ENCODE results near the gene IL17RC. TPM values are rescaled to one million over a fixed set of nuclear protein-coding genes. Genes with fewer than 3 reads are reported as not detected.
"Not testable (repeated sequence)": the region's sequence is repeated elsewhere in the genome, so short reads cannot be mapped to it uniquely, and the experiment has no call there.

IL17RC gene
- total RNA-seq, 2 experiments from 2014 or later = 0.30 to 0.41 TPM

GRCh38 chr3:9933561-9934234 lies 16.8 kb downstream of the IL17RC start, which contains the start of gene CRELD1:
Gene CRELD1 (plus strand): TSS chr3:9933834. CDS start chr3:9934439, 605 bp downstream.
- peak; percentile 97 for DNase-seq
- no peaks in the 10 kb centered on the region for H3K9me3 Mint-ChIP-seq (ENCODE audit: low read depth)
- H3K27ac Mint-ChIP-seq = peak within 1 kb of the TSS; percentile 93
- peak within 1 kb of the TSS; percentile 84 for H3K4me3 Mint-ChIP-seq
- peaks cover 7% of the 10 kb centered on the region for H3K36me3 Mint-ChIP-seq
- peak; percentile 86 for ATAC-seq
- CTCF ChIA-PET = interaction anchor here (0.7 to 5.2 kb wide), 36 partner anchors 9 to 388 kb away, joined by 3 to 38 read pairs (median 5); partner anchors contain the start of genes ARPC4, BRPF1, EMC3 and IL17RE
- no peaks in the 10 kb centered on the region for H3K27me3 Mint-ChIP-seq
- peaks cover 32% of the 10 kb centered on the region for H3K4me1 Mint-ChIP-seq

GRCh38 chr3:9934235-9934621 lies 17.3 kb downstream of the IL17RC start:
- CTCF ChIA-PET = interaction anchor here (1.1 to 5.2 kb wide), 15 partner anchors 8 to 387 kb away, joined by 3 to 38 read pairs (median 6); partner anchors contain the start of genes ARPC4, IL17RE, JAGN1 and PRRT3
- H3K27ac Mint-ChIP-seq = peak overlapping the region; percentile 93
- H3K9me3 Mint-ChIP-seq (ENCODE audit: low read depth) = no peaks in the 10 kb centered on the region
- DNase-seq (peak; percentile 50), ATAC-seq (no peak)
- H3K27me3 Mint-ChIP-seq = no peaks in the 10 kb centered on the region
- H3K4me3 Mint-ChIP-seq = peak overlapping the region; percentile 84
- H3K4me1 Mint-ChIP-seq = peaks cover 32% of the 10 kb centered on the region
- H3K36me3 Mint-ChIP-seq = peaks cover 7% of the 10 kb centered on the region

DNA sequence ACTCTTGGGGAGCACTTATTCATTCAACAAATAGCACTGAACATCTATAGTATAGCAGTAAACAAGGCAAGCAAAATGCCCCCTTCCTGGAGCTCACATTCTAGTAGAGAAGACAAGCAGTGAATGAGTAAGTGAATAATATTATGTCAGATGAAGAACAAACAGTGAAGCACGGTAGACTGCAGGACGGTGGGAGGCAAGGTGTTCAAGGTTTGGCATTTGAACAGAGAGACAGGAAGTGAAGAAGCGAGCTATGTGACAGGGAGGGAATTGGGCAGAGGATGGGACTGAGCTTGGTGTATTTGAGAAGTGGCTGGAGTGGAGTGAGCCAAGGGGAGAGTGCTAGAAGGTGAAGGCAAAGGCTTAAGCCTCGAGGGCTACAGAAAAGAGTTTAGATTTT lies 18.1 kb downstream of the IL17RC start:
- DNase-seq (no peak), ATAC-seq (no peak)
- CTCF ChIA-PET = interaction anchor here (1.0 to 5.2 kb wide), 5 partner anchors 12 to 93 kb away, joined by 3 to 38 read pairs (median 5); partner anchors contain the start of genes PRRT3 and RPUSD3
- Mint-ChIP-seq H3K36me3 (peaks cover 7% of the 10 kb centered on the region), H3K27me3 (no peaks in the 10 kb centered on the region), H3K4me3 (peak overlapping the region; percentile 84), H3K4me1 (peaks cover 32% of the 10 kb centered on the region), H3K27ac (peak overlapping the region; percentile 93), H3K9me3 (ENCODE audit: low read depth) (no peaks in the 10 kb centered on the region)

GRCh38 chr3:9935966-9936510 lies 19.1 kb downstream of the IL17RC start:
- Mint-ChIP-seq H3K4me3 (no peak overlapping the region), H3K36me3 (peaks cover 7% of the 10 kb centered on the region), H3K27me3 (no peaks in the 10 kb centered on the region), H3K9me3 (ENCODE audit: low read depth) (no peaks in the 10 kb centered on the region), H3K4me1 (peaks cover 32% of the 10 kb centered on the region), H3K27ac (no peak overlapping the region)
- DNase-seq (no peak), ATAC-seq (no peak)
- CTCF ChIA-PET = interaction anchor here (1.0 to 3.7 kb wide), 2 partner anchors 11 to 23 kb away, joined by 3 to 38 read pairs; no protein-coding TSS in a partner anchor

GRCh38 chr3:9937486-9938238 lies 20.8 kb downstream of the IL17RC start:
- Mint-ChIP-seq H3K4me3 (no peak overlapping the region), H3K9me3 (ENCODE audit: low read depth) (no peaks in the 10 kb centered on the region), H3K4me1 (peaks cover 24% of the 10 kb centered on the region), H3K36me3 (peaks cover 12% of the 10 kb centered on the region), H3K27me3 (no peaks in the 10 kb centered on the region), H3K27ac (no peak overlapping the region)
- ATAC-seq (no peak), DNase-seq (no peak)
- CTCF ChIA-PET = interaction anchor here (0.6 kb wide), 1 partner anchor 107 kb away, joined by 3 read pairs; no protein-coding TSS in a partner anchor

GRCh38 chr3:9938966-9939365 lies 22.1 kb downstream of the IL17RC start:
- Mint-ChIP-seq H3K4me3 (no peak overlapping the region), H3K27me3 (no peaks in the 10 kb centered on the region), H3K4me1 (peaks cover 22% of the 10 kb centered on the region), H3K27ac (no peak overlapping the region), H3K36me3 (peaks cover 12% of the 10 kb centered on the region), H3K9me3 (ENCODE audit: low read depth) (no peaks in the 10 kb centered on the region)
- no peak for ATAC-seq
- CTCF ChIA-PET = no interaction called here
- DNase-seq = no peak

GRCh38 chr3:9939906-9940305 lies 23.0 kb downstream of the IL17RC start:
- H3K4me3 Mint-ChIP-seq; DNase-seq; CTCF ChIA-PET; H3K9me3 Mint-ChIP-seq (ENCODE audit: low read depth); H3K27me3 Mint-ChIP-seq; H3K27ac Mint-ChIP-seq; ATAC-seq: not testable (repeated sequence)
- peaks cover 14% of the 10 kb centered on the region for H3K4me1 Mint-ChIP-seq
- H3K36me3 Mint-ChIP-seq = peaks cover 12% of the 10 kb centered on the region

DNA sequence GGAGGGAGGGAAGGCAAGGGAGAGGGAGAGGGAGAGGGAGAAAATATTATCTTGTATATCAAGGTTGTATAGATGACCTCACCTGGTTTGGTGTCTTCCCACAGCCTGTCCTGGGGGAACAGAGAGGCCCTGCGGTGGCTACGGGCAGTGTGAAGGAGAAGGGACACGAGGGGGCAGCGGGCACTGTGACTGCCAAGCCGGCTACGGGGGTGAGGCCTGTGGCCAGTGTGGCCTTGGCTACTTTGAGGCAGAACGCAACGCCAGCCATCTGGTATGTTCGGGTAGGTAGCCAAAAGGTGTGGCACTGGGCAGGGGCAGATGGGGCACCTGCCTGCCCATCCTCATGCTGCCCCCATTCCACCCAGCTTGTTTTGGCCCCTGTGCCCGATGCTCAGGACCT lies 23.8 kb downstream of the IL17RC start:
- Mint-ChIP-seq H3K4me3 (no peak overlapping the region), H3K27me3 (no peaks in the 10 kb centered on the region), H3K4me1 (peaks cover 6% of the 10 kb centered on the region), H3K27ac (no peak overlapping the region), H3K9me3 (ENCODE audit: low read depth) (no peaks in the 10 kb centered on the region), H3K36me3 (peaks cover 7% of the 10 kb centered on the region)
- DNase-seq (no peak), ATAC-seq (no peak)
- CTCF ChIA-PET = interaction anchor here (0.7 kb wide), 1 partner anchor 8 kb away, joined by 3 read pairs; no protein-coding TSS in a partner anchor

DNA sequence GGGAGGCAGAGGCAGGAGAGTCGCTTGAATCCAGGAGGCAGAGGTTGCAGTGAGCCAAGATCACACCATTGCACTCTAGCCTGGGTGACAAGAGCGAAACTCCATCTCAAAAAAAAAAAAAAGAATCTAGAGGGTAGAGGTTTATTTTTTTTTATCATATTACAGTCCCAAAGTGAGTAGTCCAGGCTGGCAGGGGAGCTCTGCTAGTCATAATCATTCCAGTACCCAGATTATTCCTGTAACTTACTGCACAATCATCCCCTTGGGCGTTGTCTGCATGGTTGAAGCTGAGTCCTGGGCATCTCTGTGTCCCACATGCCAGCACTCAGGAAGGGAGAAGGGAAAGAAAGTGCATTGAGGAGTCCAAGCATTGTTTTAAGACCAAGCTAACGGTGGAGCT lies 25.3 kb downstream of the IL17RC start:
- CTCF ChIA-PET = interaction anchor here (1.9 kb wide), 1 partner anchor 10 kb away, joined by 24 read pairs; the partner anchor contains the start of gene CRELD1
- DNase-seq (no peak), ATAC-seq (no peak)
- no peaks in the 10 kb centered on the region for H3K27me3 Mint-ChIP-seq
- no peaks in the 10 kb centered on the region for H3K9me3 Mint-ChIP-seq (ENCODE audit: low read depth)
- H3K4me1 Mint-ChIP-seq = peaks cover 3% of the 10 kb centered on the region
- no peak overlapping the region for H3K4me3 Mint-ChIP-seq
- peaks cover 7% of the 10 kb centered on the region for H3K36me3 Mint-ChIP-seq
- peak overlapping the region; percentile 18 for H3K27ac Mint-ChIP-seq

DNA sequence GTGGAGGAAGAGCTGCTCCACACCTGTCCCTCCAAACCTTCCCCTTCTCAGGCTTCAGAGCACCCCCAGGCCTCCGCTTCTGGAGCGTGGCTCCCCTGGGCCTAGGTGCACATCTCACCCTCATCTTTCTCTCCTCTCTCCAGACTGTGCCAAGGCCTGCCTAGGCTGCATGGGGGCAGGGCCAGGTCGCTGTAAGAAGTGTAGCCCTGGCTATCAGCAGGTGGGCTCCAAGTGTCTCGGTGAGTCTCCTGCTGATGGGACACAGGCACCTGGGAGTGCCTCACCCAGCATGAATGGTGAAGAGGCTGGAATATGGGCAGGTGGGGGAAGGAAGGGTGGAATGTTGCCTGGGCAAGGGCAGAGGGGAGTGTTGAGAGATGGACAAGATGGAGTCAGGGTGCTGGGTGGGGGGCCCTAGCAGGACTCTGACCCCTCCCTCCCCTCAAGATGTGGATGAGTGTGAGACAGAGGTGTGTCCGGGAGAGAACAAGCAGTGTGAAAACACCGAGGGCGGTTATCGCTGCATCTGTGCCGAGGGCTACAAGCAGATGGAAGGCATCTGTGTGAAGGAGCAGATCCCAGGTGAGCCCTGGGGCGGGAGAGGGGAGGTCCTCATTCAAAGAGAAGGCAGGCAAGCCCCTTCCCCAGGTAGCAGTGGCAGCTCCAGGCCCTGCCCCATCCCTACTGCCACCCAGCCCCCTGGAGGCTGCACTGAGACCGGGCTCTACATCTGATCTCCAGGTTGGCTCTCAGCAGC lies 26.2 kb downstream of the IL17RC start:
- H3K9me3 Mint-ChIP-seq (ENCODE audit: low read depth) = no peaks in the 10 kb centered on the region
- peak overlapping the region; percentile 25 for H3K27ac Mint-ChIP-seq
- no peak for DNase-seq
- no peaks in the 10 kb centered on the region for H3K27me3 Mint-ChIP-seq
- peaks cover 5% of the 10 kb centered on the region for H3K36me3 Mint-ChIP-seq
- CTCF ChIA-PET = interaction anchor here (1.9 kb wide), 2 partner anchors 10 to 11 kb away, joined by 14 to 24 read pairs; partner anchors contain the start of gene CRELD1
- H3K4me1 Mint-ChIP-seq = peaks cover 2% of the 10 kb centered on the region
- no peak overlapping the region for H3K4me3 Mint-ChIP-seq
- no peak for ATAC-seq

DNA sequence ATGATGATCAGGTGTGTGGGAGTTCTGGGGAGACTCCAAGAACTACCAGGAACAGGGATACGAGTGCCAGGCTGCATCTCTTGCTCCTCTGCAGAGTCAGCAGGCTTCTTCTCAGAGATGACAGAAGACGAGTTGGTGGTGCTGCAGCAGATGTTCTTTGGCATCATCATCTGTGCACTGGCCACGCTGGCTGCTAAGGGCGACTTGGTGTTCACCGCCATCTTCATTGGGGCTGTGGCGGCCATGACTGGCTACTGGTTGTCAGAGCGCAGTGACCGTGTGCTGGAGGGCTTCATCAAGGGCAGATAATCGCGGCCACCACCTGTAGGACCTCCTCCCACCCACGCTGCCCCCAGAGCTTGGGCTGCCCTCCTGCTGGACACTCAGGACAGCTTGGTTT lies 27.4 kb downstream of the IL17RC start:
- H3K4me1 Mint-ChIP-seq = peaks cover 2% of the 10 kb centered on the region
- H3K4me3 Mint-ChIP-seq = no peak overlapping the region
- CTCF ChIA-PET = interaction anchor here (1.9 kb wide), 1 partner anchor 11 kb away, joined by 14 read pairs; the partner anchor contains the start of gene CRELD1
- H3K9me3 Mint-ChIP-seq (ENCODE audit: low read depth) = no peaks in the 10 kb centered on the region
- H3K27me3 Mint-ChIP-seq = no peaks in the 10 kb centered on the region
- no peak overlapping the region for H3K27ac Mint-ChIP-seq
- ATAC-seq (no peak), DNase-seq (no peak)
- H3K36me3 Mint-ChIP-seq = peaks cover 5% of the 10 kb centered on the region

GRCh38 chr3:9945358-9945757 lies 28.5 kb downstream of the IL17RC start:
- Mint-ChIP-seq H3K4me3 (no peak overlapping the region), H3K27ac (no peak overlapping the region), H3K4me1 (peaks cover 2% of the 10 kb centered on the region), H3K36me3 (peaks cover 5% of the 10 kb centered on the region), H3K9me3 (ENCODE audit: low read depth) (no peaks in the 10 kb centered on the region), H3K27me3 (no peaks in the 10 kb centered on the region)
- DNase-seq (no peak), ATAC-seq (no peak)
- CTCF ChIA-PET = interaction anchor here (1.5 to 2.9 kb wide), 5 partner anchors 11 to 196 kb away, joined by 5 to 38 read pairs (median 8); partner anchors contain the start of genes CRELD1 and OGG1
